Right lobe of liver (tissue), 6 donors: ENCODE measurements around the gene CAMTA1. TPM values are rescaled to one million over a fixed set of nuclear protein-coding genes. Genes with fewer than 3 reads are reported as not detected.

Experiments
- ATAC-seq, 4 donors: fragments of 200-7000 bp; cut with Tn5 transposase; one replicate each; pipeline ENCODE4 v1.9.1; 2020; ENCODE audit warnings: mild to moderate bottlenecking in 4 of 4, moderate library complexity in 4 of 4
- DNase-seq, 3 donors: peaks; one replicate each; pipeline ENCODE4 v3.0.0-alpha.2; 2020
- H3K27ac ChIP-seq, 3 donors: fragments of 200-600 bp; one replicate each; pipeline ENCODE4 v1.8.0; 2022
- H3K27me3 ChIP-seq, 2 donors: fragments of 200-600 bp; one replicate each; pipeline ENCODE4 v1.8.0; 2022
- H3K36me3 ChIP-seq, 4 donors: fragments of 200-600 bp; sonication (generic) in 1 of 4; one replicate each; pipeline versions ENCODE4 v1.5.1 to v1.8.0; 2017 to 2022; ENCODE audit warnings: control low read depth in 1 of 4
- H3K4me1 ChIP-seq, 4 donors: fragments of 200-600 bp; sonication (generic) in 1 of 4; one replicate each; pipeline versions ENCODE4 v1.5.1 to v1.8.0; 2017 to 2022; ENCODE audit warnings: control low read depth in 1 of 4
- H3K4me3 ChIP-seq, 3 donors: fragments of 200-600 bp; one replicate each; pipeline ENCODE4 v1.8.0; 2022
- H3K9me3 ChIP-seq, 4 donors: fragments of 200-600 bp; sonication (generic) in 1 of 4; one replicate each; pipeline versions ENCODE4 v1.5.1 to v1.8.0; 2017 to 2022; ENCODE audit warnings: control low read depth in 1 of 4
- POLR2A ChIP-seq: fragments of 450-650 bp; IDR thresholded peaks from one replicate; pipeline ENCODE4 v1.6.1; 2017; ENCODE audit warnings: antibody characterized with exemption, mild to moderate bottlenecking
- WGBS: methylation state at CpG from one replicate; pipeline ENCODE4 v1.1.6; 2018; ENCODE audit warnings: low coverage, low lambda C conversion rate; ENCODE audit not compliant: insufficient coverage; ENCODE audit errors: missing lambda C conversion rate; 5-methylcytosine and 5-hydroxymethylcytosine counted together
- intact Hi-C, 2 donors: fragments of 100-400 bp; cut with DNase I; formaldehyde crosslinking; loops; one replicate each; pipeline versions ENCODE4 v1.11.2 to v1.14.1; 2022
- total RNA-seq, 6 experiments: library from RNA; depleted of rRNA in 2 of 6; stranded (reverse); fragments of >200 nt in 2 of 6; fragmentation: NEBNext Ultra II Directional in 3 of 6; extraction: Animal tissue kit (Norgen Biotek cat#: 25700) in 3 of 6; gene quantifications; one replicate each; pipeline versions ENCODE4 v1.1.0 to v1.2.4, GENCODE V29; 2016 to 2023
- TF ChIP-seq, protein P1 (sequence below), 4 donors: fragments of 200-600 bp in 3 of 4; fragments of 450-650 bp in 1 of 4; IDR thresholded peaks; one replicate each; pipeline versions ENCODE4 v1.5.1 to v1.8.0; 2016 to 2022; ENCODE audit warnings: antibody characterized with exemption in 4 of 4, mild to moderate bottlenecking in 2 of 4
- donor health status: DM: no; HTN: yes; CAD: no.
- donor health status: DM: no; HTN: no; CAD: no.
- donor health status: DM: no; HTN: no; CAD: no.
- donor health status: DM: no; HTN: yes; CAD: no.
- donor health status: DM: no; HTN: yes; CAD: no.

Gene CAMTA1
- total RNA-seq, 6 experiments from 2014 or later, result 32.3 to 49.4 (median 37.2) TPM

- no peak overlapping the region for H3K4me3 ChIP-seq
- no peak overlapping the region for H3K27ac ChIP-seq
- H3K36me3 ChIP-seq, result no peaks in the 10 kb centered on the region
- WGBS, result 70% methylated on average over 5 of the region's 7 CpGs
- ATAC-seq (no peak), DNase-seq (no peak)
- intact Hi-C loops, result loop anchor here (10.0 kb wide), 1 partner anchor 422 kb away; no protein-coding TSS in a partner anchor
- H3K27me3 ChIP-seq, result no peaks in the 10 kb centered on the region
- H3K9me3 ChIP-seq, result no peaks in the 10 kb centered on the region
- TF ChIP-seq, protein P1, sequence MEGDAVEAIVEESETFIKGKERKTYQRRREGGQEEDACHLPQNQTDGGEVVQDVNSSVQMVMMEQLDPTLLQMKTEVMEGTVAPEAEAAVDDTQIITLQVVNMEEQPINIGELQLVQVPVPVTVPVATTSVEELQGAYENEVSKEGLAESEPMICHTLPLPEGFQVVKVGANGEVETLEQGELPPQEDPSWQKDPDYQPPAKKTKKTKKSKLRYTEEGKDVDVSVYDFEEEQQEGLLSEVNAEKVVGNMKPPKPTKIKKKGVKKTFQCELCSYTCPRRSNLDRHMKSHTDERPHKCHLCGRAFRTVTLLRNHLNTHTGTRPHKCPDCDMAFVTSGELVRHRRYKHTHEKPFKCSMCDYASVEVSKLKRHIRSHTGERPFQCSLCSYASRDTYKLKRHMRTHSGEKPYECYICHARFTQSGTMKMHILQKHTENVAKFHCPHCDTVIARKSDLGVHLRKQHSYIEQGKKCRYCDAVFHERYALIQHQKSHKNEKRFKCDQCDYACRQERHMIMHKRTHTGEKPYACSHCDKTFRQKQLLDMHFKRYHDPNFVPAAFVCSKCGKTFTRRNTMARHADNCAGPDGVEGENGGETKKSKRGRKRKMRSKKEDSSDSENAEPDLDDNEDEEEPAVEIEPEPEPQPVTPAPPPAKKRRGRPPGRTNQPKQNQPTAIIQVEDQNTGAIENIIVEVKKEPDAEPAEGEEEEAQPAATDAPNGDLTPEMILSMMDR (IDR thresholded peaks at IDR 0.05), result no peak
- TF ChIP-seq POLR2A, result no peak
- no peaks in the 10 kb centered on the region for H3K4me1 ChIP-seq
Measured at GRCh38 chr1:7222695-7223015, 437.4 kb downstream of the CAMTA1 start.

DNA sequence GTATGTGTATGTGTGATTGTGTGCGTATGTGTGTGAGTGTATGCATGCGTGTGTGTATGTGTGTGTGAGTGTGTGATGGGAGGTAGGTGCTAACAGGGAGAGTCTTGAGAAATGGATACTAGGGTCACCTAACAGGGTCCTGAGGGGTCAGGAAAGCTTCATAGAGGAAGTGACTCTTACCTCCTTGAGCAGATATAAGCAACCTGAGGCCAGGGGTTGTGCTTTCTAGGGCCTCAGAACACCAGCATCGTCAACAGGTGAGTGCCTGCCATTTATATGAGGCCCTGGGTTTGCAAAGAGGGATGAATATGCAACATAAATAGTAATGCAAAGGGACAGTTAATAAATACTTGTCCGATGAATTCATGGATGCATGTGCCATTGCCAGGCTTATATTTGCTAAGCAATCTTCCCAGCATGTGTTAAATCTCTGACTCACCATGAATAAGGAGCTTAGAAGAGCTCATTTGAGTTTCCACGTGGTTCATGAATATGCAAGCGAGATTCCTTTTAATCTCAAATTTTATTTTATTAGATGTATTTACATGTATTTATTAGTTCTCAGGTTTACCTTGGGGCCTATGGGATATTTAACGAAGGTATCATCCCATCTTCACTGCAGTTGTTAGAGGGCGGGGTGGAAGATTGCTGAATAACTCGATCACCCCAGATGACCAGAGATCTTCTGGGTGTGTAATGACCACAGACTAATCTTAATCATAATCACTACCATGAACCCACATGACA is 438.3 kb downstream of the CAMTA1 start:
- intact Hi-C loops, result loop anchor here (10.0 kb wide), 1 partner anchor 421 kb away; no protein-coding TSS in a partner anchor
- no peak for ATAC-seq
- no peak for TF ChIP-seq POLR2A
- TF ChIP-seq, protein P1 (IDR thresholded peaks at IDR 0.05), result no peak

DNA sequence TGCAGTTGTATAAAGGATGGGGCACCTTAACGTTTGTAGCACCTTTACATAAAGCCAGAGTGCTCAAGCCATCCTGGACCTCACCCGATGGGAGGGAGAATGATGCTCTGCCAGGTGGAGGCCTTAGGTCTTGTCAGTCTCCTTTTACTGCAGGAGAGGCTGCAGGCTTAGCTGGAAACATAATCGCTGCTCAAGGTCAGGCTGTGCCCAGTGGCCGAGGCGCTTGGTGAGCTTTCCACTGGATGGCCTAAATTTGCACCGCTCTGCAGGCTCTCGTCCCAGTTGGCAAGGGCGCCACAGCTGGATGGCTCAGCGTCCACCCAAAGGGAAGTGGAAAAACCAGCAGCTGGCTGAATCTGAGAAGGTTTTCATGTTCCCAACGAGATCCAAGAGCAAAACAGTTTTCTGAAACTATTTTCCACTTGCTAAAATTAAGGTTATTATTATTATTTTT is 438.9 kb downstream of the CAMTA1 start:
- intact Hi-C loops, result loop anchor here (10.0 kb wide), 1 partner anchor 421 kb away; no protein-coding TSS in a partner anchor

More for the DNA sequence above, 438.3 kb downstream of the CAMTA1 start:
- WGBS, result 76% methylated on average over 8 of the region's 9 CpGs
- no peak for DNase-seq
- H3K27ac ChIP-seq, result no peak overlapping the region
- H3K4me1 ChIP-seq, result no peaks in the 10 kb centered on the region
- no peaks in the 10 kb centered on the region for H3K9me3 ChIP-seq
- no peaks in the 10 kb centered on the region for H3K27me3 ChIP-seq
- H3K36me3 ChIP-seq, result no peaks in the 10 kb centered on the region
- H3K4me3 ChIP-seq, result no peak overlapping the region

GRCh38 chr1:7224644-7225043 is 439.4 kb downstream of the CAMTA1 start:
- ATAC-seq, result peak in 3 of 4 donors; percentile 33 to 47 (median 43)
- DNase-seq, result no peak
- Histone ChIP-seq H3K4me3 (no peak overlapping the region), H3K36me3 (no peaks in the 10 kb centered on the region), H3K27ac (no peak overlapping the region), H3K27me3 (no peaks in the 10 kb centered on the region), H3K4me1 (no peaks in the 10 kb centered on the region), H3K9me3 (no peaks in the 10 kb centered on the region)
- intact Hi-C loops, result loop anchor here (10.0 kb wide), 1 partner anchor 420 kb away; no protein-coding TSS in a partner anchor
- no peak for TF ChIP-seq POLR2A
- TF ChIP-seq, protein P1 (IDR thresholded peaks at IDR 0.05), result peak; percentile 11 to 20 (median 14)
- 80% methylated on average over 6 of the region's 13 CpGs for WGBS

More for the DNA sequence above, 438.9 kb downstream of the CAMTA1 start:
- Histone ChIP-seq H3K36me3 (no peaks in the 10 kb centered on the region), H3K27me3 (no peaks in the 10 kb centered on the region), H3K4me3 (no peak overlapping the region), H3K27ac (no peak overlapping the region), H3K9me3 (no peaks in the 10 kb centered on the region), H3K4me1 (no peaks in the 10 kb centered on the region)
- ATAC-seq (no peak), DNase-seq (no peak)
- TF ChIP-seq, protein P1 (IDR thresholded peaks at IDR 0.05), result no peak
- TF ChIP-seq POLR2A, result no peak
- WGBS, result 52% methylated on average over 4 of the region's 10 CpGs
